NCI-H2029 treated with DMSO at 0.1 percent for 48 hours (cell line): ENCODE results near the gene PSAP.
A peak's percentile ranks its signal among the peaks of the same experiment; 100 is the strongest.

Source experiments
- DNase-seq: peaks from one replicate; lab custom pipeline; 2025; lab: John Stamatoyannopoulos, UW

PSAP gene

GRCh38 chr10:71783917-71784678, 67.0 kb downstream of the PSAP start:
- DNase-seq, result no peak

GRCh38 chr10:71782917-71783490, 68.0 kb downstream of the PSAP start:
- DNase-seq, result no peak

DNA sequence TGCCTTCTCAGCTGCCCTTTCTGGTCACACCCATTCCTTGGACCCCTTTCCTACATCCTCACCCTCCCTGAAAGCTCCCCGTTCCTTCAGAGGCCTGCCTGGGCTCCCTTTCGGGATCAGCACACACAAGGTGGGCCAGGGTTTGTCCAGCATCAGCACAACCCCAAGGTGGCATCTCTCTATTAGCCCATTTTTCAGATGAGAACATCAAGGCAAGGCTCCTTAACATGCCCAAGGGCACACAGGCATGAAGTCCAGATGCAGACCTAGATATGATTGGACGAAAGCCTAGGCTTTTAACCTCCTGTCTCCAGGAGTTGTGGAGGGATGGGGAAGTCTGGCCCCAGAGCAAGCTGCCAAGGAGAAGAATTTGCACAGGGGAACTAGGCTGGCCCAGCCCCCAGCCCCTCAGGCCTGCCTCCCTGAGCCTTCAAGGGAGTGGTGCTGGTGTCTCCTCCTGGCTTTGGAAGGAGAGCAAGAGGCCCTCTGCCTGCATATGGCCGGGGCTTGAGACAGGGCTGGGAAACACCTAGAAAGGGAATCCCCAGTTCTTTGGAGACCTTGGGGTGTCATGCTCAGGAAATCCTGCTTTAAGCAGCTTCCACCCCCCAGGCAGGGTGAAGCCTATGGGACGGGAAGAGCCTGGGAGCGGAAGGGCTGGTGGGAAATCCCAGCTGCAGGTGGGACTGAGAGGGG, 68.7 kb downstream of the PSAP start:
- DNase-seq, result no peak

DNA sequence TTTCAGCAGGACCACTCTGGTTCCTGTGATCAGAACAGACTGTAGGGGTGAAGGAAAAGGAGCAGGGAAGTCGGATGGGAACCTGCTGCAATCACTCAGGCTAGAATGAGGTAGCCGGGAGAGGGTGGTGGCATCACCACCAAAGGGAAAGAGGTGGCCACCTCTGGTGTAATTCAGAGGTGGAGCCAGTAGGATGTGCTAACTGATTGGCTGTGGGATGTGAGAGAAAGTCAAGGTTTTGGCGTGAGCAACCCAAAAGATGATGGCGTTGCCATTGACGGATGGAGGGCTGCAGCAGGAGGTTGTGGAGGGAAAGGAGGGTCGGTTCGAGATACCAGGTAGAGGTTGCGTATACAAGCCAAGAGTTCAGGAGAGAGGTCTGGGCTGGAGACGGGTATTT, 70.3 kb downstream of the PSAP start:
- DNase-seq, result no peak

DNA sequence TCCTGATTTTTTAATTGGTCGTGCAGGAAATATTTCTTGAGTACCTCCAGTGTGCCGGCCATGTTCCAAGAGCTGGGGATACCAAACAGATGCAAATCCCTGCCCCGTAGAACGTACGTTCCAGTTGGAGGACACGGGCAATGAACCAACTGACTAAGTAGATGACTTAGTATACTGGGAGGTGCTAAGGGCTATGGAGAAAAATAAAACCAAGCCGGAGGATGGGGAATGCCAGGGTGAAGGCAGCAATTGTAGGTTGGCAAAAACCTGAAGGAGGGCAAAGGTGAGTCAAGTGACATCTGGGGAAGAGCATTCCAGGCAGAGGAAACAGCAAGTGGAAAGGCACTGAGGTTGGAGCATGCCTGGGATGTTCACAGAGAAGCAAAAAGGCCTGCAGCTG, 70.9 kb downstream of the PSAP start:
- no peak for DNase-seq

DNA sequence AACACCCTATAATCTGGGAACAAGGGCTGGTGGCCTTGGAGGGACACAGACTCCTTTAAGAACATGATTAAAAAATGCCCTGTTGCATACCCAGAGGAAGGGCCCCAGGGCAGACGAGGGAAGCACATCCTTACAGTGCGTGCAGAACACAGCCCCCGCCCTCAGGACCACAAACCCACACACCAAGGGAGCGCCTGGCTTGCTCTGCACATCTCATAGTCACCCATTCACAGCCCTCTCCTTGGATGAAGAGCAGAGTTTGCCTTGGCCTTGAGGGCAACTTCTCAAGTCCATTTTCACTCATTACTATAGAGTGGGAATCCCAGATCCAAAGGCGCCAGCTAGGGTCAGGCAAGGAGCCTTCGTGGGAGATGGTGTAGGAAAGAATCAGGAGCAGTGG, 71.4 kb downstream of the PSAP start:
- DNase-seq, result no peak

GRCh38 chr10:71778071-71778825, 72.8 kb downstream of the PSAP start:
- DNase-seq, result no peak

DNA sequence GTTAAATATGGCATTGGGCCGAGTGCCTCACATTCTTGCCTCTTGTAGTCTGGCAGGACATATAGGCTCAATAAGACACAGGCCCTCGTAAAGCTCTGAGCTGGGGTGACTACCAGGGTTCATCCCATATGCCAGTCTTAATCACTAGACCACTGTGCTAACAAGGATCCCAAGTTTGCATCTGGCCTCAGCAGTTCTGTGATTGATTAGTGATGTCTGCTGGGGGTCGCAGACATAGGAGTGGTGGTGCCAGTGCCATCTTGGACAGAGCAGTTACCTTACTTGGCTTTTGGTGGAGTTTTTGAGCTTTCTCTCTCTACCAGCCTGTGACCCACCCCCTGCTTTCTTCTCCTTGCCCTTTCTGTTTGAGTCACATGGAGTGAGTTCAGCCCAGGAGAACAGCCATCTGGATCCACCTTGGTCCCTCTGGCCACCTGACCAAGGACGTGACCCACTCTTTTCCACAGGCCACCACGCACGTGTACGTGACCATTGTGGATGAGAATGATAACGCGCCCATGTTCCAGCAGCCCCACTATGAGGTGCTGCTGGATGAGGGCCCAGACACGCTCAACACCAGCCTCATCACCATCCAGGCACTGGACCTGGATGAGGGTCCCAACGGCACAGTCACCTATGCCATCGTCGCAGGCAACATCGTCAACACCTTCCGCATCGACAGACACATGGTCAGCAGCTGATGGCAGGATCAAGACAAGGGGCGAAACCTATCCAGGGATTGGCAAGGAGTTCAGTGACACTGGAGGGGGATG, 73.7 kb downstream of the PSAP start:
- no peak for DNase-seq

DNA sequence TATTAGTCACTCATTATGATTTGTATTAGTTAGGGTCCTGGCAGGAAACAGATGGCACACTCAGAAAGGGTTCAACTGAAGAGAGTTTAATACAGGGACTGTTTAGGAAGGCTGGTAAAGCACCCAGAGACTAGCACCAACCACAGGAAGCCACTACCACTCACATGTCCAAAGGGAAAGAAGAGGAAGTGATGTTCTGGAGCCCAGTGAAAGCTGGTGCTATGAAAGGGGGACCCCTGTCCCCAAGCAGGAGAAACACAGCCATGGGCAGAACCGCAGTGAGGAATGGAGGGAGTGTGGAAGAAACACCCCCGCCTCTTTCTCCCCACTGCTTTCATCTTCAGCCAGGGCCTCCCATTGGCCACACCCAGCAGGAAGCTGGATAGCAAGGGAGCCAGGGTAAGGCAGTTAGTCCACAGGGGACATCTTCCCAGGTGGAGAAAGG, 74.5 kb downstream of the PSAP start:
- no peak for DNase-seq

- no peak for DNase-seq
These were observed 75.9 kb downstream of the PSAP start for GRCh38 chr10:71774916-71775702.

- DNase-seq, result peak; percentile 9
These were observed 77.7 kb downstream of the PSAP start, which contains the start of gene VSIR for GRCh38 chr10:71773221-71773971. TSS of gene VSIR (minus strand) at chr10:71773520. CDS start at chr10:71773439, 81 bp downstream.

DNA sequence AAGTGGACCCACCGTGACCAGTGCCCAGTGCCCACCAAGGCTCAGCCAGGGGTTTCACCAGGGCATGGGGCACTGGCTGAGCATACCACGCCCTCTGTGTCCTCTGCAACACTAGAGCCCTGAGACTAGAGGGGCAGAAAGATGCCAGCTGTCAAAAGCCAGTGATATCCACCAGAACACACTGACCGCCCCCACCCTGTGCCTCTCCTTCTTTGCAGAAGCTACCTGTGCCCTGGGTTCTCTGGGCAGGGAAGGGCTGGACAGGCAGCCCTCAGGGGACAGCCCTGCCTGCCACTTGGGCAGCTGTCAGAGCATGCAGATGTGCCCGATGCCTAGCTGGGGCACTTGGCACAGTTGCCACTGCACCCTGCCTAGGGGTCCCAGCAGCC, 78.2 kb downstream of the PSAP start:
- DNase-seq, result no peak

- DNase-seq, result no peak
These were observed 79.0 kb downstream of the PSAP start for GRCh38 chr10:71771821-71772617.

DNA sequence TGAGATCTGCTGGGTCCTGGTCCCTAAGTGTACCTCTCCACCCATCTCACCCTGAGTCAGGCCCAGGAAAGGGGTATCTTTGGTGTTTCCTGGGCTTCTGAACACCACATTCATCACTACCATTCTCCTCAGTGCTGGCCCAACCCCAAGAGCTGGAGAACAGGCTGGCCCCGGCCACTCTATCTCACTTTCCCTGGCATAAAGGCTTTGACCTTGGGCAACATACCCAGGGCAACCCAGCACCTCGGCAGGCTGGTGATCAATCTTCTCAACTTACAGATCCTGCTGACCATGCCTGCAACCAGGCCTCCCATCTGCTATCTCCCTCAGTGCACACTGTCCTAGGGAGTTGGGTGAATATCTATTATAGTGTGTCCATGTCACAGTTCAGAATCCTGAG, 79.8 kb downstream of the PSAP start:
- DNase-seq, result no peak

- no peak for DNase-seq
These were observed 80.3 kb downstream of the PSAP start for GRCh38 chr10:71770789-71771188.

DNA sequence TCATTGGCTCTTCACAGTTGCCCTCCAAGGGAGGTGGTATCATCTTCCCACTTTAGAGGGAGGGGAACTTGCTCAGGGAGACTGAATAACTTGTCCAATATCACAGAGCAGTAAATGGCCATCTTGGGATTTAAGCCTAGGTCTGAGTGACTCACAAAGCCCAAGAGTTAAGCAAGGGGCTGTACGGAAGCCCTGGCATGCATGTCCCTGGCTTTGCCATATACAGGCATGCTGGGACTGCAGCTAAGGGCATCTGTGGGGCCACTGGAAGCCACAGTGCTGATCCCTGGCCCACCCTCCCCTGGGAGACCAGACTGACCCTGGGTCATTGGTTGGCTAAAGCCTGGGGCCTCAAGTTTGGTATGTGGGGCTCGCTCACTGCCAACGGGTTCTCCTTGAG, 80.8 kb downstream of the PSAP start:
- DNase-seq, result no peak

DNA sequence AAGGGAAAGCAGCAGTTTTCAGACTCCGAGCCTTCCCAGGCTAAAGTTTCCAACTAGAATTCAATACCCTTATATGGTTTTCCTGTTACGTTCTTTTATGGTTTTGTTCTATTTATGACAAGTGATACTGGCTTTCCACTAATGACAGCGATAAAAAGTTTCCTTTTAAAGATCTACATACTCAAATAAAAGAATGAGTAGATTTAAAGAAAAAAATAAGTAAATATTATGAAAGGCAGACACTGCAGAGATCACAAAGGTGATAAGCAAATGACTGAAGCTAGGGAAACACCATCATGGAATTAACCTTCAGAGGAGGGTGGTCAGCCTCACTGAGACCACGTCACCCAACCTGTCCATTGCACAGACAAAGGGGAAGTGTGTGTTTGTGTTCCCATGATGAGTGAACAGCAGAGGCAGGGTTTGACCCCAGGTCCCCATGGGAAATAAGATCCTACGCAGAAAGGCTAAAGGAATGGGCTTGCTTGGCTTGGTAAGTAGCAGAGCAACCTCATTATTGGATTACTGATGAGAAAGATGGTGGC, 81.7 kb downstream of the PSAP start:
- no peak for DNase-seq

DNA sequence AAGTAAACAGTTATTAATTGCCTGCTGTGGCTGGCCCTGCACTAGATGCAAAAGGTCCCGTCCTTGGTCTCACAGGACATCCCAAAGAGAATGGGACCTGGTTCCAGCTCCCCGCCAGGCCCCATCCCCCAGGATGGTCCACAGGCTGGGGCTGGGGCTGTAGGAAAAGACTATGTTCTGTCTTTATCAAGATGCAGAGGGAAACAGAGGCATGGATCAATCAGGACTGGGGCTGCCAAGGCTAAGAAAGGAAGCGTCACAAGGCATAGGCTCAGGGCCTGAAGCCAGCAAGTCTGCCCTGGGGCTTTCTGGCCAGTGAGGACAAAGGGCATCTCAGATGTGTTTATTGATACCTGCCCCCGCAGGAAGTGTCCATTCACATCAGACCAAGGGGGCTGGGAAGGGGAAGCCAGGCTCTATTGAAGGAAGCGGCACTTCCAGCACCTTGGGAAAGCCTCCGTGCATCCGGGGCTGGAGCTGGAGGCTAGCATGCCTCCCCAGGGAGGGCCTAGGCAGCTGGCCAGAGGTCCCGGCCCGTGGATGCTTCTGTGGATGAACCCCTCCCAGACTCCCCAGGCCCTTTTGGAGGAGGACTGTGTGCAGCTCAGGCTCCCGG, 83.5 kb downstream of the PSAP start:
- no peak for DNase-seq
